HepG2 (cell line): ENCODE results near the gene ZNF483. TPM values are rescaled to one million over a fixed set of nuclear protein-coding genes. Genes with fewer than 3 reads are reported as not detected.

ENCODE experiments used
- CEBPB ChIP-seq: IDR thresholded peaks from 2 replicates; pipeline ENCODE4 v1.6.1; 2011; ENCODE audit warnings: low read depth, low read length, improper control_type of control experiment, borderline replicate concordance
- JARID2 ChIP-seq: sonication (generic); formaldehyde crosslinking; IDR thresholded peaks from 2 replicates; pipeline ENCODE4 v1.8.1; 2023; ENCODE audit warnings: missing genetic modification reagents, inconsistent platforms; ENCODE audit not compliant: insufficient replicate concordance
- NFKB2 ChIP-seq: sonication (generic); formaldehyde crosslinking; IDR thresholded peaks from 2 replicates; pipeline ENCODE4 v1.4.0; 2020; ENCODE audit warnings: missing genetic modification reagents, borderline replicate concordance
- NONO ChIP-seq, 2 experiments: fragments of 450-650 bp in 1 of 2; sonication (generic) in 1 of 2; formaldehyde crosslinking in 1 of 2; IDR thresholded peaks in 1 of 2; conservative IDR thresholded peaks in 1 of 2; 2 replicates each; pipeline versions ENCODE4 v1.6.1 to v1.8.0; 2017 to 2022; ENCODE audit warnings: mild to moderate bottlenecking in 1 of 2, missing genetic modification reagents in 1 of 2, moderate library complexity in 1 of 2
- PPARG ChIP-seq: conservative IDR thresholded peaks from 2 replicates; pipeline ENCODE4 v1.6.1; 2016; ENCODE audit warnings: missing biosample characterization, missing genetic modification reagents
- SCMH1 ChIP-seq: sonication (generic); formaldehyde crosslinking; IDR thresholded peaks from 2 replicates; pipeline ENCODE4 v1.9.0; 2021; ENCODE audit warnings: missing genetic modification reagents, mild to moderate bottlenecking, borderline replicate concordance
- ZNF333 ChIP-seq: sonication (generic); formaldehyde crosslinking; IDR thresholded peaks from 2 replicates; pipeline ENCODE4 v1.4.0; 2020; ENCODE audit warnings: mild to moderate bottlenecking, missing genetic modification reagents, borderline replicate concordance
- ZNF570 ChIP-seq: sonication (generic); formaldehyde crosslinking; IDR thresholded peaks from 2 replicates; pipeline ENCODE4 v1.4.0; 2020; ENCODE audit warnings: mild to moderate bottlenecking, missing genetic modification reagents, borderline replicate concordance
- ZNF75D ChIP-seq: sonication (generic); formaldehyde crosslinking; IDR thresholded peaks from 2 replicates; pipeline ENCODE4 v1.8.1; 2023; ENCODE audit warnings: missing genetic modification reagents, mild to moderate bottlenecking, borderline replicate concordance
- polyA plus RNA-seq, 8 experiments: library from polyadenylated mRNA; depleted of rRNA in 3 of 8; stranded (reverse) in 7 of 8; unstranded in 1 of 8; fragments of >200 nt; fragmentation: Illumina TruSeq in 4 of 8; extraction: Trizol in 4 of 8; gene quantifications; 2 replicates each; pipeline versions ENCODE4 v1.2.1 to v1.2.3, GENCODE V29; 2011 to 2016; ENCODE audit warnings: low read depth in 4 of 8, missing spikeins in 1 of 8, mixed read lengths in 1 of 8; ENCODE audit not compliant: insufficient read depth in 1 of 8
- total RNA-seq, 5 experiments: library from RNA; depleted of rRNA; stranded (reverse); fragments of >200 nt; fragmentation: Illumina TruSeq; extraction: Trizol; gene quantifications; 2 replicates each; pipeline ENCODE4 v1.2.3, GENCODE V29; 2016; ENCODE audit warnings: low read depth in 1 of 5
- TF ChIP-seq, protein P1 (sequence below): sonication (generic); formaldehyde crosslinking; IDR thresholded peaks from 2 replicates; pipeline ENCODE4 v1.5.0; 2020; ENCODE audit warnings: missing genetic modification reagents
- TF ChIP-seq, protein P2 (sequence below): sonication (generic); formaldehyde crosslinking; IDR thresholded peaks from 2 replicates; pipeline ENCODE4 v1.9.0; 2021; ENCODE audit warnings: missing genetic modification reagents, borderline replicate concordance
- TF ChIP-seq, protein P3 (sequence below): sonication (generic); formaldehyde crosslinking; IDR thresholded peaks from 2 replicates; pipeline ENCODE4 v1.4.0; 2020; ENCODE audit warnings: mild to moderate bottlenecking, missing genetic modification reagents
- TF ChIP-seq, protein P4 (sequence below): sonication (generic); formaldehyde crosslinking; conservative IDR thresholded peaks from 2 replicates; pipeline ENCODE4 v1.8.0; 2022; ENCODE audit warnings: mild to moderate bottlenecking, moderate library complexity, missing genetic modification reagents
- TF ChIP-seq, protein P5 (sequence below): sonication (generic); formaldehyde crosslinking; IDR thresholded peaks from 2 replicates; pipeline ENCODE4 v1.5.0; 2020; ENCODE audit warnings: mild to moderate bottlenecking, missing genetic modification reagents

ZNF483 gene
- total and polyA plus RNA-seq, 2 of the 13 experiments (the other 11 are each of a cell fraction or from before 2014, with no cell fraction given) = 2.0 to 9.5 TPM

DNA sequence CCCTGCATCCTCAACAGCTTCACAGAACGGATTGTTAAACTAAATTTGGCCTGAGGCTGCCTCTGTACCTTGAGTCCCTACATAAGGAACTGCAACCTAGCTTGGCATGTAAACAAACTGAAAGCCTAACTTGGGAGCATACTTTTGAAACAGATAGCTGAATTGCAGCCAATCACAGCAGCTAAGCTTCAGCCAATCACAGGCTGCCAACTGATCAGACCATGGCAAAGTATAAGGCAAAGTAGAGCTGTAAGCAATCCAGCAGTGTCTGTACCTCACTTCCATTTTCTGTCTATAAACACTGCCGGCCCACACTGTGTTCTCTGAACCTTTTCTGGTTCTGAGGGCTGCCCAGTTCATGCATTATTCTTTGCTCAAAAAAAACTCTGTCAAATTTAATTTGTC lies 8.9 kb upstream of the ZNF483 start (continued):
- TF ChIP-seq, protein P1, sequence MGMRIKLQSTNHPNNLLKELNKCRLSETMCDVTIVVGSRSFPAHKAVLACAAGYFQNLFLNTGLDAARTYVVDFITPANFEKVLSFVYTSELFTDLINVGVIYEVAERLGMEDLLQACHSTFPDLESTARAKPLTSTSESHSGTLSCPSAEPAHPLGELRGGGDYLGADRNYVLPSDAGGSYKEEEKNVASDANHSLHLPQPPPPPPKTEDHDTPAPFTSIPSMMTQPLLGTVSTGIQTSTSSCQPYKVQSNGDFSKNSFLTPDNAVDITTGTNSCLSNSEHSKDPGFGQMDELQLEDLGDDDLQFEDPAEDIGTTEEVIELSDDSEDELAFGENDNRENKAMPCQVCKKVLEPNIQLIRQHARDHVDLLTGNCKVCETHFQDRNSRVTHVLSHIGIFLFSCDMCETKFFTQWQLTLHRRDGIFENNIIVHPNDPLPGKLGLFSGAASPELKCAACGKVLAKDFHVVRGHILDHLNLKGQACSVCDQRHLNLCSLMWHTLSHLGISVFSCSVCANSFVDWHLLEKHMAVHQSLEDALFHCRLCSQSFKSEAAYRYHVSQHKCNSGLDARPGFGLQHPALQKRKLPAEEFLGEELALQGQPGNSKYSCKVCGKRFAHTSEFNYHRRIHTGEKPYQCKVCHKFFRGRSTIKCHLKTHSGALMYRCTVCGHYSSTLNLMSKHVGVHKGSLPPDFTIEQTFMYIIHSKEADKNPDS (CRISPR knock-in tag) = no peak
- TF ChIP-seq ZNF570 (CRISPR knock-in tag) (no peak), NONO (IDR thresholded peaks at IDR 0.05) (no peak), NONO (CRISPR knock-in tag; conservative IDR thresholded peaks at IDR 0.05) (no peak), JARID2 (CRISPR knock-in tag) (no peak), ZNF75D (CRISPR knock-in tag) (no peak), CEBPB (no peak), ZNF333 (CRISPR knock-in tag) (no peak), NFKB2 (CRISPR knock-in tag) (no peak), SCMH1 (no peak), PPARG (CRISPR knock-in tag) (no peak)
- TF ChIP-seq, protein P2, sequence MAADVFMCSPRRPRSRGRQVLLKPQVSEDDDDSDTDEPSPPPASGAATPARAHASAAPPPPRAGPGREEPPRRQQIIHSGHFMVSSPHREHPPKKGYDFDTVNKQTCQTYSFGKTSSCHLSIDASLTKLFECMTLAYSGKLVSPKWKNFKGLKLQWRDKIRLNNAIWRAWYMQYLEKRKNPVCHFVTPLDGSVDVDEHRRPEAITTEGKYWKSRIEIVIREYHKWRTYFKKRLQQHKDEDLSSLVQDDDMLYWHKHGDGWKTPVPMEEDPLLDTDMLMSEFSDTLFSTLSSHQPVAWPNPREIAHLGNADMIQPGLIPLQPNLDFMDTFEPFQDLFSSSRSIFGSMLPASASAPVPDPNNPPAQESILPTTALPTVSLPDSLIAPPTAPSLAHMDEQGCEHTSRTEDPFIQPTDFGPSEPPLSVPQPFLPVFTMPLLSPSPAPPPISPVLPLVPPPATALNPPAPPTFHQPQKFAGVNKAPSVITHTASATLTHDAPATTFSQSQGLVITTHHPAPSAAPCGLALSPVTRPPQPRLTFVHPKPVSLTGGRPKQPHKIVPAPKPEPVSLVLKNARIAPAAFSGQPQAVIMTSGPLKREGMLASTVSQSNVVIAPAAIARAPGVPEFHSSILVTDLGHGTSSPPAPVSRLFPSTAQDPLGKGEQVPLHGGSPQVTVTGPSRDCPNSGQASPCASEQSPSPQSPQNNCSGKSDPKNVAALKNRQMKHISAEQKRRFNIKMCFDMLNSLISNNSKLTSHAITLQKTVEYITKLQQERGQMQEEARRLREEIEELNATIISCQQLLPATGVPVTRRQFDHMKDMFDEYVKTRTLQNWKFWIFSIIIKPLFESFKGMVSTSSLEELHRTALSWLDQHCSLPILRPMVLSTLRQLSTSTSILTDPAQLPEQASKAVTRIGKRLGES = no peak
- TF ChIP-seq, protein P3, sequence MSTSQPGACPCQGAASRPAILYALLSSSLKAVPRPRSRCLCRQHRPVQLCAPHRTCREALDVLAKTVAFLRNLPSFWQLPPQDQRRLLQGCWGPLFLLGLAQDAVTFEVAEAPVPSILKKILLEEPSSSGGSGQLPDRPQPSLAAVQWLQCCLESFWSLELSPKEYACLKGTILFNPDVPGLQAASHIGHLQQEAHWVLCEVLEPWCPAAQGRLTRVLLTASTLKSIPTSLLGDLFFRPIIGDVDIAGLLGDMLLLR = no peak
- TF ChIP-seq, protein P4, sequence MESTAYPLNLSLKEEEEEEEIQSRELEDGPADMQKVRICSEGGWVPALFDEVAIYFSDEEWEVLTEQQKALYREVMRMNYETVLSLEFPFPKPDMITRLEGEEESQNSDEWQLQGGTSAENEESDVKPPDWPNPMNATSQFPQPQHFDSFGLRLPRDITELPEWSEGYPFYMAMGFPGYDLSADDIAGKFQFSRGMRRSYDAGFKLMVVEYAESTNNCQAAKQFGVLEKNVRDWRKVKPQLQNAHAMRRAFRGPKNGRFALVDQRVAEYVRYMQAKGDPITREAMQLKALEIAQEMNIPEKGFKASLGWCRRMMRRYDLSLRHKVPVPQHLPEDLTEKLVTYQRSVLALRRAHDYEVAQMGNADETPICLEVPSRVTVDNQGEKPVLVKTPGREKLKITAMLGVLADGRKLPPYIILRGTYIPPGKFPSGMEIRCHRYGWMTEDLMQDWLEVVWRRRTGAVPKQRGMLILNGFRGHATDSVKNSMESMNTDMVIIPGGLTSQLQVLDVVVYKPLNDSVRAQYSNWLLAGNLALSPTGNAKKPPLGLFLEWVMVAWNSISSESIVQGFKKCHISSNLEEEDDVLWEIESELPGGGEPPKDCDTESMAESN (CRISPR knock-in tag) = 0 out of 2 replicates have a peak, but pooled peaks have one; percentile 40
- TF ChIP-seq, protein P5, sequence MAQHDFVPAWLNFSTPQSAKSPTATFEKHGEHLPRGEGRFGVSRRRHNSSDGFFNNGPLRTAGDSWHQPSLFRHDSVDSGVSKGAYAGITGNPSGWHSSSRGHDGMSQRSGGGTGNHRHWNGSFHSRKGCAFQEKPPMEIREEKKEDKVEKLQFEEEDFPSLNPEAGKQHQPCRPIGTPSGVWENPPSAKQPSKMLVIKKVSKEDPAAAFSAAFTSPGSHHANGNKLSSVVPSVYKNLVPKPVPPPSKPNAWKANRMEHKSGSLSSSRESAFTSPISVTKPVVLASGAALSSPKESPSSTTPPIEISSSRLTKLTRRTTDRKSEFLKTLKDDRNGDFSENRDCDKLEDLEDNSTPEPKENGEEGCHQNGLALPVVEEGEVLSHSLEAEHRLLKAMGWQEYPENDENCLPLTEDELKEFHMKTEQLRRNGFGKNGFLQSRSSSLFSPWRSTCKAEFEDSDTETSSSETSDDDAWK (CRISPR knock-in tag) = no peak
